Measurements from ENCODE around the gene PLCD3.
A peak's percentile ranks its signal among the peaks of the same experiment; 100 is the strongest.

Gene PLCD3

DNA sequence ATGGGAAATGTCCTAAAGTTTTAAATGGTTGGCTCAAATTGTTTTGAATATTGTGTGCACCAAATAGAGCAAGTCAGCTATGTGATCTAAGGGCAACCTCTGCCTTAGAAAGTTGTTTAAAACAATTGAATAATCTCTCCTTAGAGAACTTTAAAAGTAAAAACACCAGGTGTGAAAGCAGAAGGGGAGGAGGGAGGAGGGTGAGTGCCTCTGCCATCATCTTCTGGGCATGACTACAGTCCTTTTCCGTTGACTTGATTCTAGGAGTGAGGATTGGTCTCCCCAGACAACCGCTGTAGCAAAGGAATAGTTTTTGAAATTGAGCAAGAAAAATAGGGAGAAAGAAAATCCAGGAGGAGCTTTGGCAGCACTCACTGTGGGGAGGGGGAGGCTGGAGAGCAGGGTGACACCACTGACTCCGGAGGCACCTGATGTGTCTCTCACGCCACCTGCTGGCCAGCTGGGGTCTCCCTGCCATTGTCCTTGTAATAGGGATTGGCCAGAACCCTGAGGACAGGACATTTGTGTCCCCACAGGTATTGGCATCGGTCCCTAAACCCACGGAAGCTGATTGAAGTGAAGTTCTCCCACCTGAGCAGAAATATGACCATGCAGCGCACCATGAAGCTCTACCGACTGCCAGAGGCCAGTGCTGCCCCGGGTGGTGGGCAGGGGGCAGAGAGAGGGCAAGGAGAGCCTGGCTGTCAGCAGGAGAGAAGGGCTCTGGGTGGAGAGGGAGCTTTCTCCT is 33.3 kb downstream of the PLCD3 start:
- peak; percentile 70 for DNase-seq

DNA sequence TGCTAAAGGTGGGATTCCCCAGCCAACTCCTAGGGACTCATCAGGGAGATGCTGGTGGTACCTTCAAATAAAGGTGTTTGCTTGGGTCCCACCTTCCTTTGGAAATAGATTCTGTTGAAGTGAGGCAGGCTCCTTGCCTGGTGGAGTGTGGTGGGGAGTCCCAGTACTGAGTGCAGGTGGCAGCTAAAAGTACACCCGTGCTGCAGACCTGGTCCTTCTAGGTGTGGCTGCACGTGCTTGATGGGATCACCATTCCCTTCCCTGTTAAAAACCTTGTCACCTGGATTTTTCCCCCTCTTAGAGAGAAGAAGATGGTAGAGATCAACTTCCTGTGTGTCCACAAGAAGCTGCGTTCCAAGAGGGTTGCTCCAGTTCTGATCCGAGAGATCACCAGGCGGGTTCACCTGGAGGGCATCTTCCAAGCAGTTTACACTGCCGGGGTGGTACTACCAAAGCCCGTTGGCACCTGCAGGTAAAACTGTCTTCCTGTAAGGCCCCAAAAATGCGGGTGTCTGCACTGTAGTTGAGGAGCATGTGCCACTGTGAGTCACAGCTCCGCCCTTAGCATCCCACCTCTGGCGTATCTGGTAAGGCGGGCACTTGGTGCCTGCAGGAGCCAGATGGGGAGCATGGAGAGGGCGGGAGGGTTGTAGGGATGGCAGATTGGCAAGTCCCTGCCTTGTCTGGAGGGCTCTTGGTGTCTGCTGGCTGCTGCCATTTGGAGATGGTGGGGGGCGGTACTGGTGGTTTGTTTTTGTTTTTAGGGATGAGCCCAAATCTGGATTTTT is 34.0 kb downstream of the PLCD3 start:
- no peak for DNase-seq

DNA sequence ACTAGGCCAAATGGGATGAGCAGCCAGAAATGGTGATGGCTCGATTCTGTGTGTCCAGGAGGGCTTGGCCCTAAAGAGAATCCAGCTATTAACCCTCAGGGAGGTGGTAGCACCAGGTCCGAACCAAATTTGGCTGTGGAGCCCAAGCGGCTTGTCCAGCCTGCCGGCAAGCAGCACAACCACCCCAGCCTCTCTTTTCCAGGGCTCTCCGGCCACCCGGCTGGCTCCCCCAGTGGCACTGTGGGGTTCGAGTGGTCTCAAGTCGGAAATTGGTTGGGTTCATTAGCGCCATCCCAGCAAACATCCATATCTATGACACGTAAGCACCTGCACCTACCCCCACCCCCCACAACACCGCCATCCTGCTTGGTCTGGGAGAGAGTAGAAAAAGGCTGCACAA is 35.4 kb downstream of the PLCD3 start:
- no peak for DNase-seq

DNA sequence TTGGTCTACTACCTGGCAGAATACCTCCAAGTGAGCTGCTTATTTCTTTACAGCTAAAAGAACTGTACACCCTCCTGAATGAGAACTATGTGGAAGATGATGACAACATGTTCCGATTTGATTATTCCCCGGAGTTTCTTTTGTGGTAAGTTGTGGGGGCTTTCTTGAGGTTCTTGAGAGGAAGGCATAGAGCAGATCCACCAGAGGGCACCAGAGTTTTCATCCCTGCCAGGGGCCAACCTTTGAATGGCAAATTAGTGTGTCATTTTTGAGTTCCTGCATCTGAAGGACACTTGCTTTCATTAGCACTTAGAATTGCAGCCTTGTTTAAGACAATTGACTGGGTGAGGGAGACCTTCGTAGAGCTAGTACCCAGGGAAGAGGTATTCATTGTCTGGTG is 36.2 kb downstream of the PLCD3 start:
- peak; percentile 11 for DNase-seq

DNA sequence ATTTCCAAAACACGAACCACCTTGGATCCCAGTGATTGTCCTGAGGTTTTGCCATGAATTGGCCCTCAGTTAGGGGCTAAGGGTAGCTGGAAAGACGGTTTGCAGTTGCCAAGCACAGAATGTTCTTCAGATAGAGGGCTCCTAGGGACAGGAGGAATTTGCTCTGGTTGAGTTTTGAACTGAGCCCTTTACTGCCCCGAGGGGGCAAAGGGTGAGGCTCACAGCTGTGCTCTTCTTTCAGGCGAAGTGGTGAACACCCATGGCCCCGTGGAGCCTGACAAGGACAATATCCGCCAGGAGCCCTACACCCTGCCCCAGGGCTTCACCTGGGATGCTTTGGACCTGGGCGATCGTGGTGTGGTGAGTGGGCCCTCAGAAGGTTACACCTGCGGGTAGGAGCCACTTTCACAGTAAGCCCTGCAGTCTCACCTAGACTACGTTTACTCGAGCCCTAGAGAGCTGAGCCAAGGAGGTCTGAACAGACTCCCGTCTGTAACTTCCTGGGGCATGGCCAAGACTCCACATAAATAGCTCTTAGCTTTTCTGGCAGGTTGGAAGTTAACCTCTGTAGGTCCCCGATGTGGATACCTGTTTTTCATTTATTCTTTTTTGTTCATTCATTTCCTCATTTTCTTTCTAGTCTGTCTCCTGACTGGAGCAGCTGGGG is 38.7 kb downstream of the PLCD3 start:
- no peak for DNase-seq

DNA sequence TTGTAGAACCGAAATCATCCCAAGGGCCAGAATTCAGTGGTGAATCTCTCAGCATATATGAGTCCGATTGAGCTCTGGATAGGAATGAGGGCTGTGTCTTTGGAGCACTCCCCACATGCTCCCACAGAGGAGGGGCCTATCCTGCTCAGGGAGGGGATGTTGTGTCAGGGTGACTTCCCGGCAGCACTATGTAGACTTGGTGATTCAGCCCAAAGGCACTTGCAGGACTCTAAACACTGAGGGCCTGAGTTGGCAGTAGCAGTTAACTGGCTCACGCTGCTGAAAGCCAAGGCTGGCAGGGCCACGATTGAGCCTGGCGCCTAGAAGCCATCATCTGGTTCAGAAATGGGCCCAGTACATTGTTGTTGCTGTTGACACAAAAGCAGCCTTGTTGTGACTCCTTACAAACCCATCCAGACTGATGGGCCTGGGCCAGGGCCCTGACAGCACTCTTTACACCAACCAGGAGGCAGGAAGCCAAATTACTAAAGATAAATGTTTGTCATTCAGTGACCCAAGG is 39.3 kb downstream of the PLCD3 start:
- no peak for DNase-seq

DNA sequence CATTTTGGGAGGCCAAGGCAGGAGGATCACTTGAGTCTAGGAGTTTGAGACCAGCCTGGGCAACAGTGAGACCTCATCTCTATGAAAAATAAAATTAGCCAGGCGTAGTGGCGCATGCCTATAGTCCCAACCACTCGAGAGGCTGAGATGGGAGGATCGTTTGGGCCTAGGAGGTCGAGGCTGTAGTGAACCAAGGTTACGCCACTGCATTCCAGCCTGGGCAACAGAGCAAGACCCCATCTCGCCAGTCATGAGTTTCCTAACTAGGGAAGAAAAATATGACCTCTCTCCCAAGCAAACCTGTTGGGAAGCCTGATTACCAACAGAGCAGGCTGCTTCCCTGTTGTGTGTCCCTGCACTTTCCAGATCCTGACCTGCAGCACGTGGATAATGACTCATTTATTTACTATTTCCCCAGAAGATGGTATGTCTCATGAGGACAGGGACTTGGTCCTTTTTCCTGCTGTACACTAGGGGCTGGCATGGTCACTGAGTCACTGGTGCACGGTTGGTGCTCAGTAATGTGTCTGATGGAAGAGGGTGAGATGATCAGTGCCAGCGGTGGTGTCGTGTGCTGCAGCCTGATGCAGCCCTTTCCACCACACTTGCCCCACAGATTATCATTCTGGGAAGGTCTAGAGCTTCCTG is 40.4 kb downstream of the PLCD3 start:
- no peak for DNase-seq

DNA sequence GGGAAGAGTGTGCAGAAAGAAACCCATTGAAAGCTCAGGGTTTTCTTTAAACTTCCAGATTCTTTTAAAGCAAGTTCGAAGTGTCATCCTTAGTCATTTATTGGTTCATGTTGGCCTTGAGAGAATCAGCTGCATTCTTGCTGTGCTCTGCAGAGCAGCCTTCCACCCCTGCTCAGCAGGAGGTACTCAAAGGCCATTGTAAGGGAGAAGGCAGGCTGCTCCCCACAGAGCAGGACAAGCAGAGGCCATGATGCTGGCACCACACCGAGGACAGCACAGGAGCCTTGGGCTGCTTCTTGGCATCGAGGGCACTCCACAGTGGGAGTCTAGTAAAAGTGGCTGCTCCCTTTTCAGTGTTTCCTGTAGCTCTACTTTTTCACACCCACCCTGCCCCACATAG is 41.6 kb downstream of the PLCD3 start:
- DNase-seq: no peak

DNA sequence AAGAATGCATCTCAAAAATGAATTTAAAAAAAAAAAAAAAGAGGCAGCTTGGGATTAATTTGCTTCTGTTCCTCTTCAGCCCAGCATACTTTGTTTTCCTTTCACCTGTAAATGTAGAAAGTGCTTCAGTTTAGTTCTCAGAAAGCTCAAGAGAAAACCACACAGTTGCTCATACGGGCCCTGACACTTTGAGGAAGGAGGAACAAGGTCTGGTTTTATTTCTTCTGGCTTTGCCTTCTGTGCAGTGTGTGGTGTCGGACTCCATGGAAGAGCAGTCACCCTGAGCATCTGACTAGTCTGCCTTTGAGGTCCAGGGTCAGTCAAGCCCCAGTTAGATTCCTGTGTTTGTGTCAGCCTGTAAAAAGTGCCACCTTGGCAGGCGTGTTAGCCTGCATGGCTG is 43.6 kb downstream of the PLCD3 start:
- DNase-seq: no peak

DNA sequence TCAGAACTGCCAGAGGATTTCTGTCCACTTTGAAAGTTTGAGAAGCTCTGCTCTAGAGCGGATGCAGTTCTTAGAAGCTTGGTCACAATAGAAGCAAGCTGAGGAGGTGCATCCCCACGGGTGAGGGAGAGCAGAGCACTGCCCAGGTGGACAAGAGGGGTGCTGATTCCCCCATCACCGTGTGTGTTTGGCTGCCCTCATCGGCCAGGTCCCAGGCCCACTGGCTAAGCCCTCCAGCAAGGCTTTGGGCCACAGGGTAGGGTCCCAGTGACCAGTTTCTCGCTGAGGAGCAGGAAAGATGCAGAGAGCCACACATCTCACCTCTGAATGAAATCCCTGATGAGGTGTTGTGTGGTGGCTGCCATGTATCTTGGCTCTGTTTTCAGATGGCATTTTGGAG is 44.3 kb downstream of the PLCD3 start:
- DNase-seq: no peak

DNA sequence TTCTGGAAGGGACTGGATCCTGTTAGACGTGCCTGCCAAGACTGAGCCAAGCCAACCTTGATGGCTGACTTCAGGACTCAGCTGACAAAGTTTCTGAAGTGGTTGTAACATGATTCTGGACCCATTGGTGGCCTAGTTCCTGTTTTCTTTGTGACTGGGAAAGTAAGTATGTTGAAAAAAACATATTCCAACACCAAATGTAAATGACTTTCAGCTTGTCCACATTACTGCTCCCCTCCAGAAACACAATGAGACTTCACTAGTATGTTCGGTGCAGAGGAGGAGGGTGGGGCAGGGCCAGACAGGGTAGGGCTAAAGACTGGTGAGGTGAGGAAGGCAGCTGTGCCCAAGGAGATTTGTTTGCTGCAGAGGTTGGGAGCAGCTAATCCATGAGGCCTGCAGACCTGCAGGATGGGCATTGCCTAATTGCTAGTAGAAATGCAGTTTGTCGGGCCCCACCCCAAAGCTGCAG is 44.8 kb downstream of the PLCD3 start:
- no peak for DNase-seq

DNA sequence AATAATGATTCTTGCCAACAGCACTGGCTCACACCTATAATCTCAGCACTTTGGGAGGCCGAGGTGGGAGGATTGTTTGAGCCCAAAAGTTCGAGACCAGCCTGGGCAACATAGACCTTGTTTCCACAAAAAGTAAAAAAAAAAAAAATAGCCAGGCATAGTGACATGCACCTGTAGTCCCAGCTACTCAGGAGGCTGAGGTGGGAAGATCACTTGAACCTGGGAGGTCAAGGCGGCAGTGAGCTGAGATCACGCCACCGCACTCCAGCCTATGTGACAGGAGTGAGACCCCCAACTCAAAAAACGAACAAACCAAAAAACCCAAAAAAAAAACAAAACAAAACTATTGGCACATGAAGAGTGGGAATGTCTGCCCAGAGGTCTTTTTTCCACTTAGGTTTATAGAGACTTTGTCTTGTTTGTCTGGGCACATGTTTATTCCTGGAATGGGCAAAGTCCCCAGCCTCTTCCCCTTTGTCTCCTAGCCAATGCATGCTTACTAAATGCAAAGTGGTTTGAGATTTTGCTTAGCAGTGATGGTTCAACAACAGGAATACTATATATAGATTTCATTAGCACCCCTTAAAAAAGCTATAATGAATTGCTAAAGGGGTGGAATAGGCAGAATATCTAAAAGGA is 45.3 kb downstream of the PLCD3 start:
- no peak for DNase-seq

DNA sequence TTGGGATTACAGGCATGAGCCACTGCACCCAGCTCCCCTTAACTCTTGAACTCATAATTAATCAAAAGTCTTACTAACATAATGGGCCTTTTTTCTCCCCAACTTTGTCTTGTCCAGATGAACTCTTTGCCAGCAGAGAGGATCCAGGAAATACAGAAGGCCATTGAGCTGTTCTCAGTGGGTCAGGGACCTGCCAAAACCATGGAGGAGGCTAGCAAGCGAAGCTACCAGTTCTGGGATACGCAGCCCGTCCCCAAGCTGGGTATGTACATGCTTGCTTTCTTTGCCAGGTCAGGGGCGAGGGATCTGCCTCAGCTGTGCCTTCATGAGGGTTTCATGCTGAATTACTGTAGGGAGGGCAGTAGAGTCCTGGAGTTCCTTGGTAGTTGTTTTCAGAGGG is 45.9 kb downstream of the PLCD3 start:
- DNase-seq: no peak

DNA sequence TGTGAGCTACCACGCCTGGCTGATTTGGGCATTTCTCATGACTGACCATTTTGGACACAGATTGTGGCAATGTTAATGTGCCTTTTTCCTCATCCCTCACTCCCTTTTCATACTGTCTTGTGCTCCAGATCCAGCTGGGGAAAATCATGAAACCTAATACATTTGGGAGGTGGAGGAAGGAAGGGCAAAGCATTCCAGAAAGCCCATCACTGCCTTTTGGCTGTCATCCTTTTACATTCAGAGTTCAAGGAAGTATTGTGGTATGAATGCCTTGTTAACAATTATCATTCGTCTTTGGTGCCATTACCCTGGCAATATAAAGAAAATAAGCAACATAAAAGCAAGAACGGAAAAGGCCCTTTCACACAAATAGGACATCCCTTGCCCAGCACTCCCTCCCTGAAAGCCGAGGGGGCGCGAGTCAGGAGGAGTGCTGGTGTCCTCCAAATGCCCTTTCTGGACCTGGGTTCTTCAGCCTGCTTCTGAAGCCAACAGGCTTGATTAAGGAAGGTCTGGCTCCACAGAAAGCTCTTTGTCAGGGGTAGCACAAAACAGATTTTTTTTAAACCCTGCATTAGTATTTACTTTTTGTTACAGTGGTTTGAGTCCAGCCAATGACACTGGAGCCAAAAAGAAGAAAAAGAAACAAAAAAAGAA is 51.1 kb downstream of the PLCD3 start:
- no peak for DNase-seq

DNA sequence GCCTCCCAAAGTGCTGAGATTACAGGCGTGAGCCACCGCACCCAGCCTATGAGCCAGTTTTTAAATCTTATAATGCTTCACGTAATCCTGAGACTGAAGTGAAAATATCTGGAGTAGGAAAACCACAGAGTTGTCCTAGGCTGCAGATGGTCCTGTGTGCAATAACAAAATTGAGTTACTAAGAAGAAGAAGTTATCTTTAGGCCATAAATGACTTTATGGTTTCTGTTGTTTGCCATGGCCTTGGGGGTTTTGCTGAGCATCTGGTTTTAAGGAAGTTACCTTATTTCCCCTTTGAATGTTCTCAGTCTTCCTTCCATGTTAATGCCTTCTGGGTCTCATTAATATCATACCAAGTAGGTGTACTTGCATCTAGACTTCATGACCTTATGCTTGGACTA is 54.7 kb downstream of the PLCD3 start:
- DNase-seq: no peak

DNA sequence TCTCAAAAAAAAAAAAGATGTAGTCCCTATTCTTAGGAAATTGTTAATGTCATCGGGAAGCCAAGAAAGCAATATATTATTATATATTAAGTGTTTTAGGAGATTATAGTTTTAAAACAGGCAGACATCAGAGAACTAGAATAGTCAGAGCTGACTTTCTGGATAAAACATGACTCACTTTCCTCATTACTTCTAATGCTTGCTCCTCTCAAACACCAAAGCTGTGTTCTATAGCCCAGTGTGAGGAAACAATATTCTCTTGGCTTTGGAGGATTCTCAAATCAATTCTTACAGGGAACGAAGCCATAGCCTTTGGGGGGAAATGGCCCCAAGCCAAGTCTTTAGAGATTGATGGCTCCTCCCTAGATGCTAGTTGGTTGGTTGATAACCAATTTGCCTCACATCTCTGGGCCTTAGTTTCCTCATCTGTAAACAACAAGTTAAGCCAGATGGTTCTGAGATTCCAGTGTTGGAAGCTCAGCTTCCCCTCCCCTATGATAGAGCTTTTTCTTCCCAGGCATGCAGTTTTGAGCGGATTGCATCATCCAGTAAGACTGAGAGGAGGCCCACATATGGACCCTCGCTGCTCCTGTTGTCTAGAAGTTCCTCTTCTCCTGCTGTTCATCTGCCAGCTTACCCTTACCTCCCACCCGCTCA is 58.8 kb downstream of the PLCD3 start:
- DNase-seq: no peak

DNA sequence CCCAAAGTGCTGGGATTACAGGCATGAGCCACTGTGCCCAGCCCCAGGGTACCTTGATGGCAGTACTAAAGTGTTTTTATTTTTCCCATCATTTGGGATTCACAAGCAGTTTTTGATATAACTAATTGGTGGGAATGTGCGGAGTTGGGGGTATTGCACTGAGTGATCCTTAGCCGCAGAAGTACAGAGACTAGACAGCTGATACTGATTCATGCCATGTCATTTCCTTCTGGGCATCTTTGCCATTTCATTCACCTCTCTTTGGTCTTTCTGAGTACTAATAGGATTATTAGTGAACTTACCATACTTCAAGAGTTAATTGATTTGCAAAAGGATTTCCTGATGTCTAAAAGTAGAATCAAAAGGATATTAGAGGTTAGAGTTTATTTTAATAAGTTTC is 61.5 kb downstream of the PLCD3 start:
- DNase-seq: no peak

DNA sequence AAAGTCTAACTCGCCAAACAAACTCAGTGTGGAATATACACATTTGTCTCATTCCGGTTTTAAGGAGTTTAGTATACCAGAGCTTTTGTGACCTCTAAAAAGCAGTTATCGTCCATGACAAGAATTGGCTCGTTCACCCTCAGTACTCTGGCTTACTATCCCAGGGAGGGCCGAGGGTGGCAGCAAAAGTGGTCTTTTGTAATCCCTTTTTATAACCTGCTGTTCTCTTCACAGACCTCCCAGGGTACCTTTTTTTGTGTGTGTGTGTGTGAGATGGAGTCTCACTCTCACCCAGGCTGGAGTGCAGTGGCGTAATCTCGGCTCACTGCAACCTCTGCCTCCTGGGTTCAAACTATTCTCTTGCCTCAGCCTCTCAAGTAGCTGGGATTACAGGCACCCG is 62.3 kb downstream of the PLCD3 start:
- DNase-seq: no peak

DNA sequence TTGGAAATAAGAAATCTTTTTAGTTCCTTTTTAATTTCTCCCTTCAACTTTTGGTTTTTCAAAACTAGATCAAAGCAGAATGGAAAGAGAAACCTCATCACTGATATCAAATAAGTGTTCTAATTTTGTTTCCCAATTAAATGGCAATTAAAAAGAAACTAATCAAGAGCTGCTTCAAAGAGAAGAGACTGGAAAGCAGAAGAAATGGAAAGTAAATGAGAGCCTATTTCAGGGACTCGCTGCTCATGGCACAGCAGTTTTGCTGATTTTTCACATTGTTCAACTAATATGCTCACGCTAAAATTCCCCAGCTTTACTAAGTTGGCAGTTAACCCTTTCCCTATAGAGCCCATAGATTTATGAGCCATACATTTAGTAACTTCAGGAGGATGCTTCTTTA is 64.7 kb downstream of the PLCD3 start:
- no peak for DNase-seq

DNA sequence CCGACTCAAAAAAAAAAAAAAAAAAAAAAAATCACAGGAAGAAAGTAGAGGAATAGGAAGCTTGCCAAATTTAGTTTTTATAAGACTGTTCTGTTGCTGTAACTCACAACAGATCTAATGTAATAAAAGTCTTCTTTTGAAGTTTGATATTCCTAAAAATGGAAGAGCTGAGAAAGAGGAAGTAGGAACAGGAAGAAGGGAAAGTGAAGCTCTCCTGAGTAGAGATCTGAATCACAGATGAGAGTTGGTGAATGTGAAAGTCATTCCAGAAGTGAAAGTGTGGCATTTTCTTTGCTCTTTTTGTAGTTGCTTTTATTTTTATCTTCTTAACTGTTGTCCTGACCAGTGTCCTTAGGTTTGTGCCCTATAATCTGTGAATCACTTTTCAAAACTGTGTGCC is 69.1 kb downstream of the PLCD3 start:
- no peak for DNase-seq

DNA sequence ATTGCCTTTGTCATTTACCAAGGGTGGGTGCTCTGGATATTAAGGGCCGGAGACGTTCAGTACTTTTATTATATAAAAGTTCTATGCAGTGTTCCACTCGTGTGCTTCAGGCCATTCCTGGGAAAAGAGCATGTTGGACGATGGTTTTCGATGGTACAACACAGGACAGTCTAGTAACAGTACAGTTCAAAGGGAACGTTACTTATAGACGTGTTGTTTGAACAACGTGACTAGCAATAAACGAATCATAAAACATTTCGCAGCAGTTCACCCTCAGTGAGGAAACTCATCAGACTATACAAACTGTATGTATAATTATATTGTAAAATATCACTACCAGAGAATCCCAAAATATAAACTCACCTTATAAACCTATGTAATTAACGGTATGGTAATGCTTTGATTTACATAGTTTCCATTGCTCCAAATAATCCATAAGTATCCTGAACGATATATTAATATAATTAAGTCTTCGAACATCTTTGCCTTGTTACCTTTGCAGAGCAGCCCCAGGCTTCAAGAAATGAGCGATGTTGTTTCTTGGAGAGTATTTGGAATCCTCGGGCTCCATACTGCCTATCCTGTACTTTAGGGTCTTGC is 70.6 kb downstream of the PLCD3 start:
- no peak for DNase-seq
